Measurements from ENCODE around the gene CYP27A1. TPM values are rescaled to one million over a fixed set of nuclear protein-coding genes. Genes with fewer than 3 reads are reported as not detected.

Gene CYP27A1
- total RNA-seq, 6 experiments from 2014 or later, result 209 to 463 (median 238) TPM

DNA sequence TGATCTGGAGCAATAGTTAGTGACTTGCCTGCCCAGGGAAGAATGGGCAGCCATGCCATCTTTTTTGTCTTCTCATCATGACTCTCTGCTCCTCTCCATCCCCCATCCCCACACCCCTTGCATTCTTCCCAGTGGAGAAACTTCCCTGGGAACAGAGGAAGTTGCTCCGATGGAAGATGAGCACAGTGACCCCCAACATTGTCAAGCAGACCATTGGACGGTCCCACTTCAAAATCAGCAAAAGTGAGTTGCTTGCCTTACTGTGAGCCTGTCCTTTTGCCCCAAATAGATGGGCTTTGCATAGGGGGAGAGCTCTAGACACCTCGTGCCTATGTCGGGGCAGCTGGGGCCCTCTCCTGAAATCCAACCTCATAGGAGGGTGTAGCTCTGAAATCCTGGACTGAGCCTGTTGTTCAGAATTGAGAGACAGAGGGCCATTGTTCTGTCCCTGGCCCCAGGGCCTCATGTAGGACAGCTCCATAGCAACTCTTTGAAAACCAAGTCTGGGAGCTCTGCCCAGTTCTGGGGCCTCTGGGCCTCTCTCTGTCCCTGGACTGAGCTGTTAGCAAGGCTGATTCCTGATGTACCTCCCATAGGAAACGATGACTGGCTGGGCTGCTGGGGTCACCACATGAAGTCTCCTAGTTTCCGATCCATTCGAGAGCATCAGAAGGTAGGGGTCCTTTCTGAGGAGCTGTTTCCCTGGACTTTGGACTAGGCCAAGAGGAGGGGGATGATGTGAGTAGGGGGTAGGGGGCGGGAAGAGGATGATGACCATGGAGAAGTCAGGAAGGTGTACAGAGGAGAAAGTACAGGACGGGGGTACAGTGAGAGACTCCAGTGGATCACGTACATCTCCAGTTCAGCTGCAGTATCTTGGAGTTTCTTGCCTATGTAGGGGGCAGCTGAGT is 36.1 kb upstream of the CYP27A1 start:
- ATAC-seq, result peak; percentile 30 to 82 (median 49)
- H3K27ac ChIP-seq, result peak overlapping the region in 1 of 3 donors; percentile 39
- DNase-seq, result no peak

GRCh38 chr2:218746470-218746795 is 35.5 kb upstream of the CYP27A1 start:
- H3K9me3 ChIP-seq, result no peaks in the 10 kb centered on the region
- H3K27me3 ChIP-seq, result no peaks in the 10 kb centered on the region
- H3K36me3 ChIP-seq, result peaks cover 0 to 13% (median 3%) of the 10 kb centered on the region in 4 donors
- H3K4me3 ChIP-seq, result no peak overlapping the region
- no peak for TF ChIP-seq POLR2A (IDR thresholded peaks at IDR 0.05)
- no peak for TF ChIP-seq CTCF (IDR thresholded peaks at IDR 0.05)
- peaks cover 0 to 34% (median 0%) of the 10 kb centered on the region in 4 donors for H3K4me1 ChIP-seq
- DNase-seq, result no peak
- no peak for ATAC-seq
- intact Hi-C loops (cut with DNase I), result no loop called here
- H3K27ac ChIP-seq, result no peak overlapping the region
- WGBS (ENCODE audit: insufficient coverage, low coverage, low lambda C conversion rate, missing lambda C conversion rate), result 100% methylated on average over 1 of the region's 1 CpG

More for the DNA sequence above, 36.1 kb upstream of the CYP27A1 start:
- intact Hi-C loops (cut with DNase I), result no loop called here
- 87% methylated on average over 8 of the region's 10 CpGs for WGBS (ENCODE audit: insufficient coverage, low coverage, low lambda C conversion rate, missing lambda C conversion rate)
- H3K4me1 ChIP-seq, result peaks cover 0 to 28% (median 0%) of the 10 kb centered on the region in 4 donors
- no peaks in the 10 kb centered on the region for H3K9me3 ChIP-seq
- no peaks in the 10 kb centered on the region for H3K27me3 ChIP-seq
- peaks cover 0 to 13% (median 3%) of the 10 kb centered on the region in 4 donors for H3K36me3 ChIP-seq
- TF ChIP-seq POLR2A (IDR thresholded peaks at IDR 0.05) (no peak), CTCF (IDR thresholded peaks at IDR 0.05) (no peak)
- no peak overlapping the region for H3K4me3 ChIP-seq

DNA sequence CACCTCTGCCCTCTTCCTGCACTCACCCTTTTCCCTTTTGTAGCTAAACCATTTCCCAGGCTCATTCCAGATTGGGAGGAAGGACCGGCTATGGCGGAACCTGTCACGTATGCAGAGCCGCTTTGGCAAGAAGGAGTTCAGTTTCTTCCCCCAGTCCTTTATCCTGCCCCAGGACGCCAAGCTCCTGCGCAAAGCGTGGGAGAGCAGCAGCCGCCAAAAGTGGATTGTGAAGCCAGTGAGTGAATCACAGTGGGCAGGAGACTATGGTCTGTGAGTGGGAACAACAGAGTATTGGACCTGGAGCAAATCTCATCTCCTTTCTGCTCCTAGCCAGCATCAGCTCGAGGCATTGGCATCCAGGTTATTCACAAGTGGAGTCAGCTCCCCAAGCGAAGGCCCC is 35.0 kb upstream of the CYP27A1 start:
- WGBS (ENCODE audit: insufficient coverage, low coverage, low lambda C conversion rate, missing lambda C conversion rate), result 91% methylated on average over 6 of the region's 10 CpGs
- intact Hi-C loops (cut with DNase I), result no loop called here
- no peaks in the 10 kb centered on the region for H3K27me3 ChIP-seq
- TF ChIP-seq CTCF (IDR thresholded peaks at IDR 0.05) (no peak), POLR2A (IDR thresholded peaks at IDR 0.05) (no peak)
- peaks cover 0 to 13% (median 3%) of the 10 kb centered on the region in 4 donors for H3K36me3 ChIP-seq
- peaks cover 0 to 36% (median 0%) of the 10 kb centered on the region in 4 donors for H3K4me1 ChIP-seq
- H3K9me3 ChIP-seq, result no peaks in the 10 kb centered on the region
- no peak for ATAC-seq
- H3K4me3 ChIP-seq, result no peak overlapping the region
- no peak for DNase-seq
- H3K27ac ChIP-seq, result no peak overlapping the region

DNA sequence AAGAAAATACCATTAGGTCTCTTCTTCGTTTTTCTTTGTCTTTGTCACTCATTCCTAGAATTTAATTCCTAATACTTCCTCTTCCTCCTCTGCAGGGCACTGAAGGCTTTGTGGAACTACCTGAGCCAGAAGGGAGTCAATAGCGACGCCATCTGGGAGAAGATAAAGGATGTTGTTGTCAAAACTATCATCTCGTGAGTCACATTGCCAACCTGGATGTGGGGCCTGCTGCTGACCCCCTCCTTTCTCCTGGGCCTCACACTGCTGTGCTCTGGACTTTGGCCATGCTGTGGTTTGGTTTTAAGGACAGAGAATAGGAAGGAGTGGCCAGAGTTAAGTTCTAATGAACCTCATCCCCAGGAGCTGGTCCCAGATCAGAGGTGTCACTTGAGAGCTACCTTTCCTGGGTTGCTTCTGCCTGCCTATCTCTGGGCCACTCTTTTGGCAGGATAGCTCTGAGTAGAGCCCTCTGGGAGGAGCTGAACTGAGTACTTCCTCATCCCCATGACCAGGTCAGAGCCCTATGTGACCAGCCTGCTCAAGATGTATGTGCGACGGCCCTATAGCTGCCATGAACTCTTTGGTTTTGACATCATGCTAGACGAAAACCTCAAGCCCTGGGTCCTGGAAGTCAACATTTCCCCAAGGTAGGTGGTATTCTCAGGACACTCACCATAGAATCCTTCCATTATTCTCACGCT is 33.1 kb upstream of the CYP27A1 start:
- peaks cover 0 to 40% (median 3%) of the 10 kb centered on the region in 4 donors for H3K4me1 ChIP-seq
- no peak overlapping the region for H3K27ac ChIP-seq
- no peaks in the 10 kb centered on the region for H3K27me3 ChIP-seq
- intact Hi-C loops (cut with DNase I), result no loop called here
- H3K4me3 ChIP-seq, result no peak overlapping the region
- peak in 2 of 4 donors; percentile 11 to 31 for ATAC-seq
- 82% methylated on average over 6 of the region's 8 CpGs for WGBS (ENCODE audit: insufficient coverage, low coverage, low lambda C conversion rate, missing lambda C conversion rate)
- no peaks in the 10 kb centered on the region for H3K9me3 ChIP-seq
- peaks cover 0 to 24% (median 4%) of the 10 kb centered on the region in 4 donors for H3K36me3 ChIP-seq
- TF ChIP-seq CTCF (IDR thresholded peaks at IDR 0.05) (no peak), POLR2A (IDR thresholded peaks at IDR 0.05) (no peak)
- DNase-seq, result no peak
